Measurements from ENCODE around the gene RPS6KA2.

Gene RPS6KA2

GRCh38 chr6:166412156-166412910, 214.7 kb downstream of the RPS6KA2 start:
- Histone ChIP-seq H3K27me3 (ENCODE audit: insufficient read depth, poor library complexity, severe bottlenecking) (no peaks in the 10 kb centered on the region), H3K27ac (replicated peaks) (no peak overlapping the region), H3K4me3 (replicated peaks; ENCODE audit: insufficient read depth, low read length) (no peak overlapping the region)
- no peak for DNase-seq (ENCODE audit: low read depth in 1 of 2, low spot score in 1 of 2)
- TF ChIP-seq GABPA (IDR thresholded peaks at IDR 0.05; ENCODE audit: low read depth) (no peak), REST (IDR thresholded peaks at IDR 0.05; ENCODE audit: insufficient replicate concordance, low read depth) (no peak), POLR2AphosphoS5 (IDR thresholded peaks at IDR 0.05; ENCODE audit: low read depth) (no peak), CTCF (IDR thresholded peaks at IDR 0.05; ENCODE audit: insufficient read depth, low read length) (no peak)

- TF ChIP-seq POLR2AphosphoS5 (IDR thresholded peaks at IDR 0.05; ENCODE audit: low read depth) = no peak
- TF ChIP-seq GABPA (IDR thresholded peaks at IDR 0.05; ENCODE audit: low read depth) = no peak
- TF ChIP-seq CTCF (IDR thresholded peaks at IDR 0.05; ENCODE audit: insufficient read depth, low read length) = no peak
- no peak for TF ChIP-seq REST (IDR thresholded peaks at IDR 0.05; ENCODE audit: insufficient replicate concordance, low read depth)
- no peak for TF ChIP-seq SPI1 (IDR thresholded peaks at IDR 0.05; ENCODE audit: borderline replicate concordance, low read depth)
- Histone ChIP-seq H3K27ac (replicated peaks) (no peak overlapping the region), H3K27me3 (ENCODE audit: insufficient read depth, poor library complexity, severe bottlenecking) (no peaks in the 10 kb centered on the region), H3K4me3 (replicated peaks; ENCODE audit: insufficient read depth, low read length) (no peak overlapping the region)
- DNase-seq (ENCODE audit: low read depth in 1 of 2, low spot score in 1 of 2) = no peak
These were observed 215.3 kb downstream of the RPS6KA2 start for GRCh38 chr6:166411721-166412151.

- Histone ChIP-seq H3K4me3 (replicated peaks; ENCODE audit: insufficient read depth, low read length) (no peak overlapping the region), H3K27me3 (ENCODE audit: insufficient read depth, poor library complexity, severe bottlenecking) (no peaks in the 10 kb centered on the region)
- TF ChIP-seq SPI1 (IDR thresholded peaks at IDR 0.05; ENCODE audit: borderline replicate concordance, low read depth) (no peak), GABPA (IDR thresholded peaks at IDR 0.05; ENCODE audit: low read depth) (no peak), POLR2AphosphoS5 (IDR thresholded peaks at IDR 0.05; ENCODE audit: low read depth) (no peak), CTCF (IDR thresholded peaks at IDR 0.05; ENCODE audit: insufficient read depth, low read length) (no peak), REST (IDR thresholded peaks at IDR 0.05; ENCODE audit: insufficient replicate concordance, low read depth) (no peak)
These were observed 215.8 kb downstream of the RPS6KA2 start for GRCh38 chr6:166411271-166411670.

More at GRCh38 chr6:166411271-166411670, 215.8 kb downstream of the RPS6KA2 start:
- DNase-seq (ENCODE audit: low read depth in 1 of 2, low spot score in 1 of 2) = no peak
- no peak overlapping the region for H3K27ac ChIP-seq (replicated peaks)

All from HL-60 (cell line).